DOHH2 (cell line): ENCODE measurements around the gene ZFAND3.

ENCODE experiments used
- CTCF ChIP-seq: fragments of 200-600 bp; sonication (generic); IDR thresholded peaks from one replicate; pipeline ENCODE4 v1.5.1; 2014; ENCODE audit warnings: antibody characterized with exemption, mild to moderate bottlenecking, low read depth, low read length; ENCODE audit not compliant: poor library complexity, severe bottlenecking
- EZH2phosphoT487 ChIP-seq: fragments of 200-600 bp; sonication (generic); IDR thresholded peaks from 2 replicates; pipeline ENCODE4 v1.6.1; 2017; ENCODE audit warnings: borderline replicate concordance, mild to moderate bottlenecking, antibody characterized with exemption, low read length, moderate library complexity, mixed read lengths

DNA sequence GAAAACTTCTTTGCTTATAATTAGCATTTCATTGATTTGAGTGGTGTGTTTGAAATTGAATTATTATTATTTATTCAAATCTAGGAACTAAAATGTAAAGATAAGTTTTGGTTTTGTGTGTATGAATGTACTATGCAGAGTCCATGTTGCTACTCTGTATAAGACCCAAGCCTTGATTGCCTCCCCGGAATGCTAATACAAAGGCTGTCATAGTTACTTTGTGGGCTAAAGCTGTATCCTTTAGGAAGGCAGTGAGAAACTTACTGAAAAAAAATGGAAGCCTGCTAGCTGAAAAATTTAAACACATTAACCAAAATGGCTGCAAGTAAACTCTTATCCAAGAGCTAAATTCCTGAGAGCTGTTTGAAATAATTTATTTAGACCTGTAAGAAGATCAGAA is 213.3 kb downstream of the ZFAND3 start:
- TF ChIP-seq CTCF = no peak
- TF ChIP-seq EZH2phosphoT487 = no peak
